BJ (cell line): ENCODE results near the gene RALGAPA2. TPM values are rescaled to one million over a fixed set of nuclear protein-coding genes. Genes with fewer than 3 reads are reported as not detected.

ENCODE experiments used
- CTCF ChIA-PET: fragments of 350-600 bp; formaldehyde crosslinking; extraction: SDS; loops from one replicate; lab custom pipeline; 2021; ENCODE audit warnings: antibody characterized with exemption, inconsistent platforms; lab: Yijun Ruan, JAX
- POLR2A ChIA-PET: fragments of 300-600 bp; sonication (Branson Sonifier 250); formaldehyde crosslinking; extraction: SDS; loops from one replicate; lab custom pipeline; 2021; ENCODE audit warnings: antibody characterized with exemption; lab: Charles Lee
- DNase-seq: peaks from one replicate; pipeline ENCODE4 v3.0.0-alpha.2; 2011; ENCODE audit warnings: low read depth
- H3K27me3 ChIP-seq: 2 replicates; pipeline ENCODE4 v1.6.0; 2011; ENCODE audit warnings: low read length; ENCODE audit not compliant: control insufficient read depth, insufficient read depth
- H3K36me3 ChIP-seq: 2 replicates; pipeline ENCODE4 v1.5.1; 2011; ENCODE audit warnings: low read length; ENCODE audit not compliant: control insufficient read depth, insufficient read depth
- H3K4me3 ChIP-seq: 2 replicates; pipeline ENCODE4 v1.5.1; 2011; ENCODE audit warnings: low read depth, mild to moderate bottlenecking, control low read depth, low read length
- polyA plus RNA-seq: library from polyadenylated mRNA; depleted of rRNA; stranded (reverse); fragments of >200 nt; gene quantifications from 2 replicates; pipeline ENCODE4 v1.2.3, GENCODE V29; 2011
- TF ChIP-seq, protein P1 (sequence below): IDR thresholded peaks from 2 replicates; pipeline ENCODE4 v1.5.1; 2011; ENCODE audit warnings: low read depth, mild to moderate bottlenecking, control low read depth, inconsistent platforms, low read length, moderate library complexity; ENCODE audit not compliant: insufficient read depth

Gene RALGAPA2
- polyA plus RNA-seq, 1 experiment = 1.4 TPM

DNA sequence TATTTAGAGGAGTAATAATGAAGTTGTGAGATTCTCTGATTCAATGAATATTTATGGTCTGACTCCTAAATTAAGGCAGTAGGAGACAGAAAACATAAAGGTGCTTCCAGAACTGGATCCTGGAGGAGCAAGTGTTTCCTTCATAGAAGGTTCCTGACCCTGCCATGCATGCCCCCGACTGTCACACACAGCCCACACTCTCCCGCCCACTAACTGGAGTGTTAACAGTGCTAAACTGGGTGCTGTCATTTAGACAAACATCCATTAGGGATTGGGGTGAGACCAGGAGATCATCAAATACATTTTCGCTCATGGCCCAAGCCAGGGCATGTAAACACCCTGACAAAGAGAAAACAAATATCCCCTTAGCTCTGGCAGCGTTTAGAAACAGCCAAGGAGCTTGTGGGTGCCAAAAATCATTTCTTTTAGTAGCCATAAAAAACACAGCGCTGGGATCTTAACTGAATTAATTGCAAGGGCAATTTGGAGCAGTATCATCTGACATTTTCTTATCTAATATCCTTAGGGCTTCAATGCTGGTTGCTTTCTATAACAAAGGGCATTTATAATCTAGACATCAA lies 297.7 kb downstream of the RALGAPA2 start:
- no peaks in the 10 kb centered on the region for H3K36me3 ChIP-seq
- ChIA-PET CTCF (no interaction called here), POLR2A (no interaction called here)
- H3K27me3 ChIP-seq = no peaks in the 10 kb centered on the region
- DNase-seq = no peak
- TF ChIP-seq, protein P1, sequence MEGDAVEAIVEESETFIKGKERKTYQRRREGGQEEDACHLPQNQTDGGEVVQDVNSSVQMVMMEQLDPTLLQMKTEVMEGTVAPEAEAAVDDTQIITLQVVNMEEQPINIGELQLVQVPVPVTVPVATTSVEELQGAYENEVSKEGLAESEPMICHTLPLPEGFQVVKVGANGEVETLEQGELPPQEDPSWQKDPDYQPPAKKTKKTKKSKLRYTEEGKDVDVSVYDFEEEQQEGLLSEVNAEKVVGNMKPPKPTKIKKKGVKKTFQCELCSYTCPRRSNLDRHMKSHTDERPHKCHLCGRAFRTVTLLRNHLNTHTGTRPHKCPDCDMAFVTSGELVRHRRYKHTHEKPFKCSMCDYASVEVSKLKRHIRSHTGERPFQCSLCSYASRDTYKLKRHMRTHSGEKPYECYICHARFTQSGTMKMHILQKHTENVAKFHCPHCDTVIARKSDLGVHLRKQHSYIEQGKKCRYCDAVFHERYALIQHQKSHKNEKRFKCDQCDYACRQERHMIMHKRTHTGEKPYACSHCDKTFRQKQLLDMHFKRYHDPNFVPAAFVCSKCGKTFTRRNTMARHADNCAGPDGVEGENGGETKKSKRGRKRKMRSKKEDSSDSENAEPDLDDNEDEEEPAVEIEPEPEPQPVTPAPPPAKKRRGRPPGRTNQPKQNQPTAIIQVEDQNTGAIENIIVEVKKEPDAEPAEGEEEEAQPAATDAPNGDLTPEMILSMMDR = no peak
- no peak overlapping the region for H3K4me3 ChIP-seq

DNA sequence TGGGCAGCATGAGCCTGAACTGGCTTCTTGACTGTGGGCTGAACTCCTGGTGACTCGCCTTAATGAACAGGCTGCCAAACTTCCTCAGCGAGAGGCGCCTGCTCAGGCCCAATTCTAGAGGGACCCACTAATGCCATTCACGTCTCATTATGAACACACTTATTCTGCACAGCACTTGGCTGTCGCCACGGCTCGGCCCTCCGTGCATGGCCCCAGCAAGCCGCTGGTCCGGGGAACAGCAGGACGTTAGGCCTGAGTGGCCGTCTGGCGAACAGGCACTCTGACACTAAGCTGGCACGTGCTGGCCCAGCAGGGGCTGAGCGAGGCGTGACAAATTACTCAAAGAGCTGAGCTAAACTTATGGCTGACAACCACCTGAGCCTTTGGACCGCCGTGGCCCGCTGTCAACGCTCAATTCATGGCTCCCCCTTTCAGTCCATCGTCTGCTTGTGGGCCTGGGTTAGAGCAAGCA lies 298.6 kb downstream of the RALGAPA2 start:
- no peaks in the 10 kb centered on the region for H3K36me3 ChIP-seq
- POLR2A ChIA-PET = no interaction called here
- H3K4me3 ChIP-seq = no peak overlapping the region
- no peaks in the 10 kb centered on the region for H3K27me3 ChIP-seq
- no peak for DNase-seq
- CTCF ChIA-PET = no interaction called here
- TF ChIP-seq, protein P1 = no peak

DNA sequence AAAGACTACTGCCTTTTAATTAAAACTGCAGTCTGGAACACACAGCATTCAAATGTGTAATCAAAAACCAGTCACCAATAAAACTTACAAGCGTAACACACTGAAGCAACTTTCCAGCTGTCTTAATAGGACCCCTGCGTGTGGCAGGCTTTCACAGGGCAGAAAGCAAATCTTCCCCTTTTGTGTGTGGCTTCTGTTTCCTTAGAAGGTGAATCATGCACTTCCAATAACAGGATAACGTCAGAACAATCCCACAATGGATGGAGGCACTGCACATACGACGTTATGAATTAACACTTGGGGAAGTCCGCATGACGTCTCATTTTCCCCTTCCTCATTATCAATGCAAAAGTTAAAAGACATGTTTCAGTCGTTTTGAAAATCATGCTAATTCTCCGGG lies 299.7 kb downstream of the RALGAPA2 start:
- TF ChIP-seq, protein P1 = no peak
- Histone ChIP-seq H3K27me3 (no peaks in the 10 kb centered on the region), H3K36me3 (no peaks in the 10 kb centered on the region), H3K4me3 (no peak overlapping the region)
- DNase-seq = no peak
- POLR2A ChIA-PET = interaction anchor here (0.6 kb wide), 1 partner anchor 70 kb away, joined by 4 read pairs; no protein-coding TSS in a partner anchor
- CTCF ChIA-PET = no interaction called here

DNA sequence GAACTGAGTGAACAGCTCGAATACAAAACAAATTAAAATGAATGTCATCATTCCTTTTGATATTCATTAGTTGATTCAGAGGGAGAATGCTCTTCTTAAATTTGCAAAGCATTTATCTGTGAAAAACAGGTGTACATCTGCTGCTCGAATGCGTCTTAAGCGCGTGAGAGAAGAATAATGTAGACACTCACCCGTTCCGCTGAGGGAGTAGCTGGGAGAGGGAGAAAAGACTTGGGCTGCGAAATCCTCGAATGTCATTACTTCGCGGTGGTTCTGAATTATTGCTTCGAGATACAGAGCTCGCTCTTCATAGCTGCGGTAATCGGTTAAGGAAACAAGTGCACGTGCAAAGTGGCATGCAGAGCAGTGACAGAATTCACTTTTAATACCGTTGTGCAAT lies 300.6 kb downstream of the RALGAPA2 start:
- DNase-seq = no peak
- no peaks in the 10 kb centered on the region for H3K27me3 ChIP-seq
- POLR2A ChIA-PET = interaction anchor here (0.6 kb wide), 1 partner anchor 71 kb away, joined by 4 read pairs; no protein-coding TSS in a partner anchor
- CTCF ChIA-PET = interaction anchor here (0.7 to 1.7 kb wide), 2 partner anchors 13 to 440 kb away, joined by 3 to 7 read pairs; no protein-coding TSS in a partner anchor
- no peak overlapping the region for H3K4me3 ChIP-seq
- TF ChIP-seq, protein P1 = no peak
- no peaks in the 10 kb centered on the region for H3K36me3 ChIP-seq

DNA sequence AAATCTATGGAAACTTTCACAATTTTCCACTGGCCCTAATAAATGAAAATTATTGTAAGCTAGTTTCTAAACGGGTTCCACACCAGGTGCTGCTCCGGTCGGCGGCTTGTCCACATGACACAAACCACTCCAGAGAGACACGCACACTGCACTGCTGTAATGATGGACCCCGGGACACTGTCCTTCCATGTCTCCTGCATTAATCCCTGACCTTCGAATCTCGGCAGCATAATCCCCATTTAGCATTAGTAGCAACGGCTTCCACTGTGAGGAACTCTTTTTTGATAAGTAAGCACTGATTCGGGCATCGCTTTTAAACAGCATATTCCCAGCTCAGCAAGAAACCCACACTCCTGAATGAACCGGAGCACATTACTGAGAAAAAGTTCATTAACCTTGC lies 301.0 kb downstream of the RALGAPA2 start:
- Histone ChIP-seq H3K27me3 (no peaks in the 10 kb centered on the region), H3K36me3 (no peaks in the 10 kb centered on the region), H3K4me3 (no peak overlapping the region)
- ChIA-PET POLR2A (no interaction called here), CTCF (interaction anchor here (0.7 to 1.7 kb wide), 3 partner anchors 14 to 440 kb away, joined by 3 to 7 read pairs (median 3); no protein-coding TSS in a partner anchor)
- DNase-seq = no peak
- TF ChIP-seq, protein P1 = no peak
